A549 (cell line): ENCODE results near the gene RYR3.

Experiments used
- CHD4 ChIP-seq: fragments of 200-600 bp; sonication (generic); IDR thresholded peaks from 2 replicates; pipeline ENCODE4 v1.6.1; 2016; ENCODE audit warnings: antibody characterized with exemption, mild to moderate bottlenecking, borderline replicate concordance
- EP300 ChIP-seq, 2 experiments: fragments of >200 bp; sonication (Bioruptor Twin); formaldehyde crosslinking; IDR thresholded peaks; 2 replicates in 1 of 2; 3 replicates in 1 of 2; pipeline ENCODE4 v1.6.1; 2016 to 2017
- KDM5A ChIP-seq: fragments of 200-600 bp; sonication (generic); IDR thresholded peaks from 2 replicates; pipeline ENCODE4 v1.6.1; 2016; ENCODE audit warnings: antibody characterized with exemption, mild to moderate bottlenecking
- POLR2A ChIP-seq: IDR thresholded peaks from 2 replicates; pipeline ENCODE4 v1.6.1; 2012; ENCODE audit warnings: mild to moderate bottlenecking, low read length
- SMC3 ChIP-seq: fragments of >200 bp; sonication (Bioruptor Twin); formaldehyde crosslinking; IDR thresholded peaks from 3 replicates; pipeline ENCODE4 v1.6.1; 2018; ENCODE audit warnings: inconsistent platforms
- TF ChIP-seq, protein P1 (sequence below): fragments of >200 bp; sonication (Bioruptor Twin); formaldehyde crosslinking; IDR thresholded peaks from 3 replicates; pipeline ENCODE4 v1.5.1; 2016

GRCh38 chr15:33298631-33299030 is 12.1 kb upstream of the RYR3 start:
- TF ChIP-seq POLR2A (no peak), CHD4 (no peak), SMC3 (no peak), EP300 (IDR thresholded peaks at IDR 0.05) (no peak), KDM5A (no peak)
- TF ChIP-seq, protein P1, sequence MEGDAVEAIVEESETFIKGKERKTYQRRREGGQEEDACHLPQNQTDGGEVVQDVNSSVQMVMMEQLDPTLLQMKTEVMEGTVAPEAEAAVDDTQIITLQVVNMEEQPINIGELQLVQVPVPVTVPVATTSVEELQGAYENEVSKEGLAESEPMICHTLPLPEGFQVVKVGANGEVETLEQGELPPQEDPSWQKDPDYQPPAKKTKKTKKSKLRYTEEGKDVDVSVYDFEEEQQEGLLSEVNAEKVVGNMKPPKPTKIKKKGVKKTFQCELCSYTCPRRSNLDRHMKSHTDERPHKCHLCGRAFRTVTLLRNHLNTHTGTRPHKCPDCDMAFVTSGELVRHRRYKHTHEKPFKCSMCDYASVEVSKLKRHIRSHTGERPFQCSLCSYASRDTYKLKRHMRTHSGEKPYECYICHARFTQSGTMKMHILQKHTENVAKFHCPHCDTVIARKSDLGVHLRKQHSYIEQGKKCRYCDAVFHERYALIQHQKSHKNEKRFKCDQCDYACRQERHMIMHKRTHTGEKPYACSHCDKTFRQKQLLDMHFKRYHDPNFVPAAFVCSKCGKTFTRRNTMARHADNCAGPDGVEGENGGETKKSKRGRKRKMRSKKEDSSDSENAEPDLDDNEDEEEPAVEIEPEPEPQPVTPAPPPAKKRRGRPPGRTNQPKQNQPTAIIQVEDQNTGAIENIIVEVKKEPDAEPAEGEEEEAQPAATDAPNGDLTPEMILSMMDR = no peak
